GM03348 (cell line): ENCODE measurements around the gene FADS6.

Source experiments
- DNase-seq: peaks from one replicate; pipeline ENCODE4 v3.0.0; 2012; ENCODE audit warnings: low spot score

The FADS6 gene

DNA sequence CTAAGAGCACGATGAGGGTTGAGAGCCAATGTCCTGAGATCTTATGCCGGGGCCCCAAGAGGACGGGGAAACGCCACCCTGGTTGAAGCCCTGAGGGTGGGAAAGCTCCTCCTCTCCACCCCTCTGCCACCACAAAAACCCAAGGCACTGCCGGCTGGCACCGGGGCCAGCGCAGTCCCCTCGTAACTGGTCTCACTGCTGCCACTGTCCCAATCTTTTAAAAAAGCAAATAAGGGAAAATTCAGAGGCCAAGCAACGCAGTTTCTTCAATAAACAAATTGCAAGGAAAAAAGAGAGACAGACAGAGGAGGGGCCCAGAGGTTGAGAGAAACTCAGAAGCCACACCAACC is 40.4 kb downstream of the FADS6 start:
- no peak for DNase-seq

GRCh38 chr17:74852237-74853047 is 41.0 kb downstream of the FADS6 start:
- DNase-seq: no peak

DNA sequence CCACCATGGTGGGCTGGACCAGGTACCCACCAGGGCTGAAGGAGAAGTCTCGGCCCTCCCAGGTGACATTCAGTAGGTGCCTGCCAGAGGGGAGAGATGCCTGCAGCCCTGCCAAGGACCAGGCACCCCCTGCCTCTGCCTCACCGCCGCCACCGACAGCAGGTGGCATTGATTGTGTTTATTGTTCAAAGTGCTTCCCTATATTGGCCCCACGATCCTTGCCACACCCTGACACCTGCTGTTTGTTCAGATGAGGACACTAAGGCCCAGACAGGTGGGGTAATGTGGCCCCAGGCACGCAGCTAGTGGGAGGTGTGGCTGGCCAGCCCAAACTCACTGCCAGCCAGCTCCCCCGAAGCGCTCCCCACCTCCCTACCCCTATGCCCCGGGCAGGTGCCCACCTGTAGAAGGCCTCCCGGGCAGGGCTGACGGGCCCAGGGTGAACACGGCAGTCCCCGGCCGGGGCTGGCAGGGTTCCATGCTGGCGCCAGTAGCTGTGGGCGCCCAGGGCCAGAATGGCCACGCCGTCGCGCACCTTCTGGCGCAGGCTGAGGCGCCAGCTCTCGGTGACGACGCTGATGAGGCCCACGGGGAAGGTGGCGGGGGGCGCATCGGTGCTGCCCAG is 41.7 kb downstream of the FADS6 start:
- DNase-seq: no peak

GRCh38 chr17:74850914-74851313 is 42.5 kb downstream of the FADS6 start:
- no peak for DNase-seq

- DNase-seq: no peak
Measured at GRCh38 chr17:74850310-74850709, 43.1 kb downstream of the FADS6 start.

- no peak for DNase-seq
Measured at GRCh38 chr17:74848656-74849399, 44.6 kb downstream of the FADS6 start.

GRCh38 chr17:74846621-74847020 is 46.8 kb downstream of the FADS6 start:
- DNase-seq: no peak

DNA sequence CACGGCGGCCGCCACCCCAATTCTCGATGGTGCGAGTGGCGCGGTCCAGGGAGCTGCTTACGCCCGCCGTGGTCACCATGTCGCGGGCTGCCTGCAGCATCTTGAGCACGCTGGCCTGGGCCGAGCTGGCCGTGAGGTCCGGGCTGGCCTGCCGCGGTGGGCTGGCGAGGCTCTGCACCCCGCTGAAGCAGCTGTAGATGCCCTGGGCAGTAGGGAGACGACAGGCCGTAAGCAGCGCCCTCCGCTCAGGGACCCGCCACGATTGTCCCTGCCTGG is 50.1 kb downstream of the FADS6 start:
- DNase-seq: no peak

DNA sequence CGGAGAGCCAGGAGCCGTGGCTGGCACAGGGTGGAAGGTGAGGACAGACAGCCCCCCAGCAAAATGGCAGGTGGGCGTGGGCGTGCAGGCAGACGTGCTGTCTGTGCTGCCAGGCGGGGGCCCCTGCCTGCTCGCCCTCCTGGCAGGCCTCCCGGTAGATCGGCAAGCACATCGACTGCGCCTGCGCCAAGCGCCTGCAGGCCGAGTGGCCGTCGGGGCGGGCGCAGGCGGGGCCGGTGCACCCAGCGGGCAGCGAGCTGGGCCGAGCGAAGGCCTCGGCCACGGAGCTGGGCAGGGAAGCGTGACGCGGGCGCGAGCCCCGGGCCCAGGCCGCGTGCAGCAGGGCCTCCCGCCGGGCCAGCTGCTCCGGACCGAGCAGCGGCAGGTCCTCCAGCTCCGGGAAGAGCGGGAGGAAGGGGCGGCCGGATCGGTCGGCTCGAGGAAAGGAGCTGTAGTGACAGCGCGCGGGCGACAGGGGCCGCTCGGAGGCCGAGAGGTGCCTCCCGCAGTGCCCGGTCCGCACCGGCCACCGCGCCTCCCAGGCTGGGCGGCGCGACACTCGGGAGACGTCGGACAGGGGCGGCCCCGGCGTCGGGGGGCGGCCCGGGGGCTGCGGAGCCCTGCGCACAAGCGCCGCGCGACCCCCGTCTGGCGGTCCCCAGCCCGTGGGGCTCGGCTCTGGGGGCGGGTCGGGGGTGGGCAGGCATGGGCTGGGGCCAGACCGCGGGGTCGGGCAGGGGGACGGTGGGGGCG is 50.7 kb downstream of the FADS6 start:
- peak; percentile 94 for DNase-seq

DNA sequence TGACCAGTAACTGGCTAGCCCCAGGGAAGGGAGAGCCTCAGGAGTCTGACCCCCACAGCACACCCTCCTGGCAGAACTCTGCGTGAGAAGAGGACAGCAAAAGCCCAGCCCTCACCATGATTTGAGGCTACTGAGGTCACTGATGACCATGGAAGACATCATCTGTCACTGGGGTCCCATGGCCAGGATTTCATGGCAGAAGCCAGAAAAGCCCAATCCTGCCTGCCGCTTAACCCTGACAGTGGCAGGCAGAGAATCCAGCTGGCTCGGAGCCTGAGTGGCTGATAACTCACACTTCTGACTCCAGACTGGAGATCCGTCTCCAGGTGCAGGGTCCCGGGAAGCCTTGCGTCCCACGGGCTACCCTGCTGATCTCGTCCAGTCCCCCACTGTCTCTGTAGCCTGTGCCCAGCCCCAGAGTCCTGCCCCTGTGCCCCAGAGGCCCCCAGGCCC is 51.3 kb downstream of the FADS6 start:
- no peak for DNase-seq

- peak; percentile 86 for DNase-seq
Measured at GRCh38 chr17:74840989-74841666, 52.3 kb downstream of the FADS6 start.

GRCh38 chr17:74839990-74840852 is 53.2 kb downstream of the FADS6 start:
- DNase-seq: no peak

DNA sequence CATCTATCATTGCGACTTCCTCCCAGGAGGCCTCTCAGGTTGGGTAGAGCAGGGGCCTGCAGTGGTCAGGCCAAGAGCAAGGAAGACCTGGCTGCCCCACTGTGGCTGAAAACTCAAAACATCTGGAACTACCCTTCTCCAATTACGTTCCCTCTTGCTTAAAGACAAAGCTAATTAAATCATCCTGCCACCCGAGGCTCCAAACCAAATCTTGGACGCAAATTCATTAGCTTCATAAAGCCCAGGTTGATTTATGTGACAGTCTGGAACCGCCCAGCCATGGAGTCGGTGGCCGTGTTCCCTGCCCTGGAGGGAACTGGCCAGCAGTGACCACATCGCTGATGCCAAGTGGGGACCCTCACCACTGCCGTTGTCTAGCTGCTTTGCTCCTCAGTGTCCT is 55.2 kb downstream of the FADS6 start:
- DNase-seq: no peak

GRCh38 chr17:74836691-74837467 is 56.6 kb downstream of the FADS6 start:
- DNase-seq: no peak

DNA sequence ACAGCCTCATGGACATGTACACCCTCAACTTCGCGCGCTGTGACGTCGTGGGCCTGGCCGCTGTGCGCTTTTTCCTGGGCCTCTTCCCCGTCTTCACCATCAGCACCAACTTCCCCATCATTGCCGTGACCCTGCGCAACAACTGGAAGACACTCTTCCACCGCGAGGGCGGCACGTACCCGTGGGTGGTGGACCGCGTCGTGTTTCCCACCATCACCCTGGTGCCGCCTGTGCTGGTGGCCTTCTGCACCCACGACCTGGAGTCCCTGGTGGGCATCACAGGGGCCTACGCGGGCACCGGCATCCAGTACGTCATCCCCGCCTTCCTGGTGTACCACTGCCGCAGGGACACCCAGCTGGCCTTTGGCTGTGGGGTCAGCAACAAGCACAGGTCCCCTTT is 57.2 kb downstream of the FADS6 start:
- no peak for DNase-seq

- DNase-seq: peak; percentile 69
Measured at GRCh38 chr17:74833501-74834377, 59.7 kb downstream of the FADS6 start.

DNA sequence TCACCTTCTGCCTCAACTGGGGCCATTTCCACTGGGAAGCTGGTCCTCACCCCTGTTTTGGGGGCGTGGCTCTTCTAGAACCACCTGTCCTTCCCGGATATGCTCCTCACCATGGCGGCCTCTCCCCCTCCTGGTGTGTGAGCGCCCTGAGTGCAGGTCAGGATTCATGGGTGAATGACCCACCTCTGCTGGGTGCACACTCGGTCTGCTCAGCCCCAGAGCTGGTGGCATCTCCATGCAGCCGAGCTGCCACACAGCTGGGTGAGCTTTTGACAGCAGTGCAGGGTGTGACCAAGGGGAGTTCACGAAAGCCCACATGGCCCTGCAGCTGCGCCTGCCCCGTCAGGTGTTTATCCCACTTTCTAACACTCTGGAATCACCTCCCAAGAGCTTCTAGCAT is 61.0 kb downstream of the FADS6 start:
- no peak for DNase-seq

- DNase-seq: no peak
Measured at GRCh38 chr17:74831444-74832146, 61.8 kb downstream of the FADS6 start.

- DNase-seq: no peak
Measured at GRCh38 chr17:74830861-74831260, 62.6 kb downstream of the FADS6 start.
